ENCODE measurements around the gene P2RY8.
"Not testable (repeated sequence)": the region's sequence is repeated elsewhere in the genome, so short reads cannot be mapped to it uniquely, and the experiment has no call there.

The P2RY8 gene
- 167 to 503 (median 331) reads per million in 4 experiments for total RNA-seq

DNA sequence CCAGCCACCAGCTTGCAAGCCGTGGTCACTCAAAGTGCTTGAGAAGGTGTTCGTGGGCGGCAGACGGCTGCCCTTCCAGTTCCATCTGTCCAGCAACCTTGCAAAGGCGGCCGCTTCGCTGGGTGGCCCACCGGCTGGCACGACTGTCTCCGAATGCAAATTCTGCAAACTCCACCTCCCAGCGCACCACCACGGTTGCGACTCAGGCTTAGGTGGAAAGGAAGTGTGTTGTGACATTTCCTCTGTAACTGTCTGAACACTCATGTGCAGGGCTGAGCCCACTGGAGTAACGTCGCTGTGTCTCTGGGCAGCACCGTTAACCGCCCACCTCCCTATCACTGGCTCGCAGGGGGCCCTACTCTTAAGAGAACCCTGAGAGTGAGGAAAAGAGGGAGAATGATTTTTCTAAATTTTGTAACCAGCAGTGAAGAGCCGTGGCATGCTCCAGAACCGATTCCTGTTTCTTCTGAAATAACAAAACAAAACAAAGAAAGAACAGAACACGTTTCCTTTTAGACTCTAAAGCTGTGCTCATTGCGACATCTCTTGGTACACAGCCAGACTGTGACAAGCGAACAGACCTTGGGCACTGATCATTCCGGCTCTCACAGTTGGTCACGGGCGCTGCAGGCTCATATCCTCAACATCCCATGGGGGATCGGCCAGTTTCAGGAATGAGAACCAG lies at the start of gene P2RY8:
P2RY8 (minus strand) TSS at position 155 of the 685 bp plus-strand sequence. CDS start 70,627 bp downstream, outside the sequence.
- peak; percentile 48 for DNase-seq

DNA sequence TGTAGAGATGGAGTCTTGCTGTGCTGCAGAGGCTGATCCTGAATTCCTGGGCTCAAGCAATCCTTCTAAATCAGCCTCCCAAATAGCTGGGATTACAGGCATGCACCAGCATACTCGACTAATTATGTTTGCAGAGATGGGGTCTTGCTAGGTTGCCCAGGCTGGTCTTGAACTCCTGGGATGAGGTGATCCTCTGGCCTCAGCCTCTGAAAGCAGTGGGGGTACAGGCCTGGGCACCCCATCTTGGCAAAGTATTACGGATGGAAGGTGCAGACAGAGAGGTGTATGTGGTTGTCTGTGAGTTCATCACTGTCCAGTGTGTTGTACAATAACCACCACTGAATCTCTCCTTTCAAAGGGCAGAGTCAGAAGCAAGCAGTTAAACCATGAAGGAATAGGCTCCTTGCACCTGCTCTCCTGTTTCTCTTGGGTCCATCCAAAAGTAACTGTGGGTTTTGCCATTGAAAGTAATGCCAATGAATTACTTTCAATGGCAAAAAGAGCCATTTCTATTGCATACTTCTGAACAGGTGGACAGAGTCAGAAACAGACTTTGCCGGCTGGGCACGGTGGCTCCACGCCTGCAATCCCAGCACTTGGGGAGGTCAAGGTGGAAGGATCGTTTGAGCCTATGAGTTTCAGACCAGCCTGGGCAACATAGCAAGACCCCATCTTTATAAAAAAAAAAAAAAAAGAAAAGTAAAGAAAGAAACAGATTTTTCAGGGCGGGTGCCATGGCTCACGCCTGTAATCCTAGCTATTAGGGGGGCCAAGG lies 47.4 kb upstream of the P2RY8 start:
- no peak for DNase-seq

- no peak for DNase-seq
Measured at GRCh38 chrX:1582686-1583437, 45.9 kb upstream of the P2RY8 start.

- peak; percentile 63 for DNase-seq
Measured at GRCh38 chrX:1581132-1581531, 44.1 kb upstream of the P2RY8 start.

- DNase-seq, result no peak
Measured at GRCh38 chrX:1578511-1579173, 41.7 kb upstream of the P2RY8 start.

DNA sequence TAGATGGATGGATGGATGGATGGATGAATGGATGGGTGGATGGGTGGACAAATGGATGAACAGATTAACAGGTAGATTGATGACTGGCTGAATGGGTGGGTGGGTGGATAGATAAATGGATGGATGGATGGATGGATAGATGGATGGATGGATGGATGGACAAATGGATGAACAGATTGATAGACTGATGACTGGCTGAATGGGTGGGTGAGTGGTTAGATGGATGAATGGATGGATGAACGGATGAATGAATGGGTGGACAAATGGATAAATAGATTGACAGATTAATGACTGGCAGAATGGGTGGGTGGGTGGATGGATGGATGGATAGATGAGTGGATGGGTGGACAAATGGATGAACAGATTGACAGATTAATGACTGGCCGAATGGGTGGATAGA lies 40.9 kb upstream of the P2RY8 start:
- no peak for DNase-seq

- DNase-seq, result no peak
Measured at GRCh38 chrX:1576201-1576992, 39.4 kb upstream of the P2RY8 start.

DNA sequence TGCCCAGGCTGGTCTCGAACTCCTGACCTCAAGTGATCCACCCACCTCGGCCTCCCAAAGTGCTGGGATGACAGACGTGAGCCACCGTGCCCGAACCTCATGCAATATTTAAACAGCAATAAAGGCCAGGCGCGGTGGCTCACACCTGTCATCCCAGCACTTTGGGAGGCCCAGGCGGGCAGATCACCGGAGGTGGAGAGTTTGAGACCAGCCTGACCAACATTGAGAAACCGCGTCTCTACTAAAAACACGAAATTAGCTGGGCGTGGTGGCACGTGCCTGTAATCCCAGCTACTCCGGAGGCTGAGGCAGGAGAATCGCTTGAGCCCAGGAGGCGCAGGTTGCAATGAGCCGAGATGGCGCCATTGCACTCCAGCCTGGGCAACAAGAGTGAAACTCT lies 37.2 kb upstream of the P2RY8 start:
- DNase-seq, result not testable (repeated sequence)

GRCh38 chrX:1564750-1565683 lies 28.0 kb upstream of the P2RY8 start:
- no peak for DNase-seq

GRCh38 chrX:1564077-1564476 lies 27.1 kb upstream of the P2RY8 start:
- DNase-seq, result not testable (repeated sequence)

DNA sequence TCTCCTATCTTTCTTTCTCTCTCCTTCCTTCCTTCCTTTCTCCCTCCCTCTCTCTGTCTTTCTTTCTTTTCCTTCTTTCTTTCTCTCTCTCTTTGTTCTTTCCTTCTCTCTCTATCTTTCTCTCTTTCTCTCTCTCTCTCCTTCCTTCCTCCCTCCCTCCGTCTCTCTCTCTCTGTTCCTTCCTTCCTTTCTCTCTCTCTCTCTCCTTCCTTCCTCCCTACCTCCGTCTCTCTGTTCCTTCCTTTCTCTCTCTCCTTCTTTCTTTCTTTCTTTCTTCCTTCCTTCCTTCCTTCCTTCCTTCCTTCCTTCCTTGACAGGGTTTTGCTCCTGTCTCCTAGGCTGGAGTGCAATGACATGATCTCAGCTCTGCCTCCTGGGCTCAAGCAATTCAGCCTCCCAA lies 24.2 kb upstream of the P2RY8 start:
- DNase-seq, result no peak

DNA sequence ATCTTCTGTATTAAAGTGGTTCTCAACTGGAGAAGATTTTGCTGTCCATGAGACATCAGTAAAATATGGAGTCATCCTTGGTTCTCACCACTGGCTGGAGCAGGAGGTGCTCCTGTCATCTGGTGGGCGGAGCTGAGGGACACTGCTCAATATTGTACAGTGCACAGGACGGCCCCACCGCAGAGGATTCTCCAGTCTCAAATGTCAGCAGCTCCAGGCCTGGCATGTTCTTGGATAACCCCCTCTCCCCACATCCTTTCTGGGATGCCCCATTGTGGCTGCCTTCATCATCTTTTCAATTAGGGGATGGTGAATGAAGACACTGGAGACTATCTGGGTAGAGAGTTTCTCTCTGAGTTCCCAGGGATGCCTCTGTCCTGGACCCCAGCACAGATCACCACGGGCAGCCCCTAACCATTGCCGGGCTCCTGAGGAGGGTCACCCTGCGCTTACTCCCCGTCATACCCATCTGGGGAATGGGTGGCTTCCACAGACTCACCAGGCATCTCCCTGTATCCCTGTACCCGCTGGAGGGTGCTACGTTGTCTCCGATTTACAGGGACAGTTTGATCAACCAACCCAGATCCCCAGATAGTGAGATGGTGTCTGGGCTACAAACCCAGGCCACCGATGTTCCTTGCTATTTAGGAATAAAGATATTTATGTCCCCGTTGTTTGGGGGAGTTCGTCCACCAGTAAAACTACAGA lies 21.9 kb upstream of the P2RY8 start:
- DNase-seq, result no peak

DNA sequence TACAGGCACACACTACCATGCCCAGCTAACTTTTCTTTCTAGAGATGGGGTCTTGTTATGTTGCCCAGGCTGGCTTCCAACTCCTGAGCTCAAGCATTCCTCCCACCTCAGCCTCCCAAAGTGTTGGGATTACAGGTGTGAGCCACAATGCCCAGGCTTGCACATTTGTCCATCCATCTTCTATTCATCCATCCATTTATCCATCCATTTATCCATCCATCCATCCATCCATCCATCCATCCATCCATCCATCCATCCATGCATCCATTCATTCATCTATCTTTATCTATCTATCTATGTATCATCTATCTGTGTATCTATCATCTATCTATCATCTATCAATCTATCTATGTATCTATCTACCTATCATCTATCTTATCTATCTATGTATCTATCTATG lies 20.5 kb upstream of the P2RY8 start:
- not testable (repeated sequence) for DNase-seq

DNA sequence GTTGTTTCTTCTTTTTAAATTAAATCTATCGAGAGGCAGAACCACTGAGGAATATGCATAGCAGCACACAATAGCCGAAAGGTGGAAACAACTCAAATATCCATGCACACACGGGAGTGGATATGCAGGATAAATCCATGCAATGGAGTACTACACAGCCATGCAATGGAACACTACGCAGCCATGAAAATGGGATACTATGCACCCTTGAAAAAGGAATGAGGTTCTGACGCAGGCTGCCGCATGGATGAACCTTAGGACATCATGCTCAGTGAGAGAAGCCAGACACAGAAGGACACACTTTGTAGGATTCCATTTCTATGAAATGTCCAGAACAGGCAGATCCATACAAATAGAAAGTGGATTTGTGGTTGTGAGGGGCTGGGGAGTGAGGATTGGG lies 18.4 kb upstream of the P2RY8 start:
- DNase-seq, result no peak

- no peak for DNase-seq
Measured at GRCh38 chrX:1554469-1555210, 17.7 kb upstream of the P2RY8 start.

- no peak for DNase-seq
Measured at GRCh38 chrX:1551959-1552546, 15.1 kb upstream of the P2RY8 start.

DNA sequence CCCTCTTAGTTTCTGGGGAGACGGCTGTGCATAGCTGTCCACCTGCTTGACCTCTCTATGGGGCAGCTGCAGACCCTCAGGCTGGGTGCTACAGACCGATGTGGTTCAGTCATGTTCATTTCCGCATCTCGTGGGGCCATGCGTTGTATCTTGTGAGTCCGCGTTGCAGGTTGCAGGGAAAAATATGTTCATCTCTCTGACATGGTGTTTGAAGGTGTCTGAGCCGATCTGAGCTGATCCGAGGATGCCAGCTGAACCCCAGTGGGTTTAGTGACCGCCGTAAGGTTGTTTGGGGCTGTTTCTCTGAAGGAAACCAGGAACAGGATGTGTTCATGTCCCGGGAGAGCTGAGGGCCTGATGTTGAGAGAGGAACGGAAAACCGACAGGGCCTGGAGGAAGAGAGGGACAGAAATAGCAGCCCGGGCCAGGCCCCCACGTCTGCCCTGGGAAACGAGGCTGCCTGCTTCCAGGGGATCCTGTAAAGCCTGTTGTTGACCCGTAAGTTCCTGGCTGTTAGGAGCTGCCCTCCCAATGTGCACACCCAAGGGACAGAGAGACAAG lies 9.8 kb upstream of the P2RY8 start:
- DNase-seq, result no peak

- no peak for DNase-seq
Measured at GRCh38 chrX:1545776-1546408, 8.9 kb upstream of the P2RY8 start.

Data from effector CD8-positive, alpha-beta T cell (primary cell).